CD14-positive monocyte (primary cell): ENCODE data around the gene GNAT2. TPM values are rescaled to one million over a fixed set of nuclear protein-coding genes. Genes with fewer than 3 reads are reported as not detected.

Source experiments
- DNase-seq, 3 donors: peaks; one replicate each; pipeline ENCODE4 v3.0.0-alpha.2; 2011 to 2022
- H2AFZ ChIP-seq: 2 replicates; pipeline ENCODE4 v1.6.0; 2012; ENCODE audit warnings: mild to moderate bottlenecking, low read depth, low read length, inconsistent platforms; ENCODE audit not compliant: insufficient read depth, poor library complexity, severe bottlenecking
- H3K27ac ChIP-seq, 2 donors: 1 replicate in 1 of 2; 2 replicates in 1 of 2; pipeline ENCODE4 v1.5.1; 2012 to 2013; ENCODE audit warnings: low read length in 2 of 2, control low read depth in 1 of 2, inconsistent platforms in 1 of 2, low read depth in 1 of 2, mild to moderate bottlenecking in 1 of 2
- H3K27me3 ChIP-seq, 2 donors: one replicate each; pipeline versions ENCODE4 v1.6.0 to v1.6.1; 2011 to 2013; ENCODE audit warnings: low read length in 2 of 2; ENCODE audit not compliant: control insufficient read depth in 2 of 2, insufficient read depth in 2 of 2
- H3K36me3 ChIP-seq, 2 donors: replicated peaks in 1 of 2; 1 replicate in 1 of 2; 2 replicates in 1 of 2; pipeline versions ENCODE4 v1.5.1 to v1.6.1; 2012 to 2013; ENCODE audit warnings: low read length in 2 of 2, control low read depth in 1 of 2, inconsistent platforms in 1 of 2, mild to moderate bottlenecking in 1 of 2; ENCODE audit not compliant: insufficient read depth in 2 of 2, control insufficient read depth in 1 of 2
- H3K4me1 ChIP-seq, 2 donors: 1 replicate in 1 of 2; 2 replicates in 1 of 2; pipeline versions ENCODE4 v1.5.1 to v1.6.1; 2012 to 2013; ENCODE audit warnings: low read length in 2 of 2, control low read depth in 1 of 2, inconsistent platforms in 1 of 2, mild to moderate bottlenecking in 1 of 2, moderate library complexity in 1 of 2; ENCODE audit not compliant: insufficient read depth in 2 of 2, control insufficient read depth in 1 of 2
- H3K4me2 ChIP-seq: replicated peaks from 2 replicates; pipeline ENCODE3; 2012; ENCODE audit warnings: low read length, moderate library complexity, mild to moderate bottlenecking; ENCODE audit not compliant: poor library complexity, severe bottlenecking; ENCODE audit errors: extremely low read depth
- H3K4me3 ChIP-seq, 3 experiments: fragments of 200-600 bp in 1 of 3; sonication (generic) in 1 of 3; replicated peaks in 1 of 3; 1 replicate in 2 of 3; 2 replicates in 1 of 3; pipeline ENCODE4 v1.5.1; 2011 to 2013; ENCODE audit warnings: low read length in 3 of 3, mild to moderate bottlenecking in 3 of 3, control low read depth in 2 of 3, low read depth in 2 of 3, inconsistent platforms in 1 of 3, moderate library complexity in 1 of 3
- H3K79me2 ChIP-seq: 2 replicates; pipeline ENCODE4 v1.6.0; 2012; ENCODE audit warnings: mild to moderate bottlenecking, control low read depth, inconsistent platforms, low read length, moderate library complexity; ENCODE audit not compliant: insufficient read depth
- H3K9ac ChIP-seq: 2 replicates; pipeline ENCODE4 v1.6.0; 2017; ENCODE audit warnings: low read length, mild to moderate bottlenecking; ENCODE audit not compliant: insufficient read depth, poor library complexity, severe bottlenecking
- H3K9me3 ChIP-seq, 2 donors: replicated peaks in 1 of 2; 1 replicate in 1 of 2; 2 replicates in 1 of 2; pipeline versions ENCODE4 v1.5.1 to v1.6.1; 2012 to 2013; ENCODE audit warnings: low read length in 2 of 2, control low read depth in 1 of 2; ENCODE audit not compliant: control insufficient read depth in 1 of 2, insufficient read depth in 1 of 2
- H4K20me1 ChIP-seq: 2 replicates; pipeline ENCODE4 v1.6.0; 2012; ENCODE audit warnings: mild to moderate bottlenecking, low read length, control low read depth, moderate library complexity; ENCODE audit not compliant: insufficient read depth
- H3K27ac Mint-ChIP-seq, 7 donors: one replicate each; pipeline ENCODE4 v1.8.0; 2020; ENCODE audit warnings: mild to moderate bottlenecking in 7 of 7, mixed read lengths in 7 of 7, moderate library complexity in 6 of 7, inconsistent platforms in 2 of 7
- H3K27me3 Mint-ChIP-seq, 3 donors: one replicate each; pipeline ENCODE4 v1.8.0; 2021 to 2022; ENCODE audit warnings: low read depth in 3 of 3, mild to moderate bottlenecking in 3 of 3, mixed read lengths in 3 of 3, moderate library complexity in 3 of 3, inconsistent platforms in 1 of 3
- H3K36me3 Mint-ChIP-seq, 2 donors: one replicate each; pipeline ENCODE4 v1.8.0; 2020; ENCODE audit warnings: mixed read lengths in 2 of 2, inconsistent platforms in 1 of 2, mild to moderate bottlenecking in 1 of 2
- H3K4me1 Mint-ChIP-seq: one replicate; pipeline ENCODE4 v1.8.0; 2020; ENCODE audit warnings: mild to moderate bottlenecking, mixed read lengths
- H3K4me3 Mint-ChIP-seq, 2 donors: one replicate each; pipeline ENCODE4 v1.8.0; 2020; ENCODE audit warnings: mild to moderate bottlenecking in 2 of 2, mixed read lengths in 2 of 2, moderate library complexity in 1 of 2
- H3K9me3 Mint-ChIP-seq, 7 donors: one replicate each; pipeline ENCODE4 v1.8.0; 2020 to 2022; ENCODE audit warnings: mixed read lengths in 7 of 7, mild to moderate bottlenecking in 6 of 7, moderate library complexity in 6 of 7, inconsistent platforms in 2 of 7
- CTCF ChIP-seq: fragments of 200-600 bp; IDR thresholded peaks from one replicate; pipeline ENCODE4 v1.8.0; 2022; ENCODE audit warnings: antibody characterized with exemption, mild to moderate bottlenecking
- WGBS: methylation state at CpG from one replicate; pipeline ENCODE4 v1.1.5; 2013; ENCODE audit warnings: missing lambda C conversion rate; ENCODE audit not compliant: insufficient coverage; 5-methylcytosine and 5-hydroxymethylcytosine counted together
- intact Hi-C, 2 donors: fragments of 100-400 bp; cut with micrococcal nuclease; formaldehyde crosslinking; loops; one replicate each; pipeline versions ENCODE4 v1.15.0 to v1.15.1; 2023
- polyA plus RNA-seq, 3 donors: library from polyadenylated mRNA; depleted of rRNA in 1 of 3; unstranded in 2 of 3; stranded (reverse) in 1 of 3; fragments of 300-500 nt in 2 of 3; fragments of >200 nt in 1 of 3; fragmentation: Illumina TruSeq in 2 of 3; gene quantifications; 1 replicate in 2 of 3; 2 replicates in 1 of 3; pipeline ENCODE4 v1.2.3, GENCODE V29; 2012 to 2021

Gene GNAT2
- polyA plus RNA-seq, 3 donors = 0.05 TPM; not detected in 2

- Mint-ChIP-seq H3K27me3 (peaks cover 4 to 20% (median 9%) of the 10 kb centered on the region in 3 donors), H3K27ac (no peak overlapping the region)
Measured at GRCh38 chr1:109654519-109654918, 35.1 kb upstream of the GNAT2 start.

GRCh38 chr1:109653306-109653705 lies 33.9 kb upstream of the GNAT2 start:
- Histone ChIP-seq H3K4me2 (no peak overlapping the region), H3K4me3 (no peak overlapping the region), H3K27me3 (no peaks in the 10 kb centered on the region), H3K36me3 (no peaks in the 10 kb centered on the region), H3K9me3 (no peaks in the 10 kb centered on the region), H4K20me1 (no peaks in the 10 kb centered on the region), H3K27ac (no peak overlapping the region), H3K9ac (no peak overlapping the region), H3K4me1 (peaks cover 24 to 27% of the 10 kb centered on the region in 2 donors), H3K79me2 (no peaks in the 10 kb centered on the region), H2AFZ (no peak overlapping the region)
- no peak for TF ChIP-seq CTCF
- 100% methylated on average over 1 of the region's 2 CpGs for WGBS
- Mint-ChIP-seq H3K36me3 (no peaks in the 10 kb centered on the region), H3K27me3 (peaks cover 3 to 20% (median 10%) of the 10 kb centered on the region in 3 donors), H3K4me3 (no peak overlapping the region), H3K27ac (no peak overlapping the region), H3K4me1 (peaks cover 33% of the 10 kb centered on the region), H3K9me3 (peaks cover 0 to 1% (median 0%) of the 10 kb centered on the region in 7 donors)
- intact Hi-C loops = no loop called here
- DNase-seq = no peak

More at GRCh38 chr1:109654519-109654918, 35.1 kb upstream of the GNAT2 start:
- Mint-ChIP-seq H3K4me3 (no peak overlapping the region), H3K9me3 (peaks cover 0 to 1% (median 0%) of the 10 kb centered on the region in 7 donors), H3K36me3 (peaks cover 2 to 4% of the 10 kb centered on the region in 2 donors), H3K4me1 (peaks cover 44% of the 10 kb centered on the region)
- no peak for TF ChIP-seq CTCF
- intact Hi-C loops = no loop called here
- Histone ChIP-seq H3K4me2 (no peak overlapping the region), H3K27me3 (no peaks in the 10 kb centered on the region), H2AFZ (peak overlapping the region; percentile 17), H3K36me3 (no peaks in the 10 kb centered on the region), H3K79me2 (no peaks in the 10 kb centered on the region), H3K9ac (no peak overlapping the region), H3K4me1 (peaks cover 30 to 38% of the 10 kb centered on the region in 2 donors), H3K9me3 (no peaks in the 10 kb centered on the region), H3K27ac (no peak overlapping the region), H4K20me1 (no peaks in the 10 kb centered on the region), H3K4me3 (no peak overlapping the region)
- WGBS = 92% methylated on average over 10 of the region's 12 CpGs
- no peak for DNase-seq
